NCI-H187 treated with DMSO at 0.1 percent for 48 hours (cell line): ENCODE data around the gene ZNF669.

Experiments
- DNase-seq: peaks from one replicate; lab custom pipeline; 2025; lab: John Stamatoyannopoulos, UW

The ZNF669 gene

GRCh38 chr1:247111259-247111699, 7.1 kb upstream of the ZNF669 start:
- no peak for DNase-seq

- DNase-seq: no peak
Observed at GRCh38 chr1:247110627-247111258, 6.6 kb upstream of the ZNF669 start.

- DNase-seq: no peak
Observed at GRCh38 chr1:247107694-247108093, 3.5 kb upstream of the ZNF669 start.

DNA sequence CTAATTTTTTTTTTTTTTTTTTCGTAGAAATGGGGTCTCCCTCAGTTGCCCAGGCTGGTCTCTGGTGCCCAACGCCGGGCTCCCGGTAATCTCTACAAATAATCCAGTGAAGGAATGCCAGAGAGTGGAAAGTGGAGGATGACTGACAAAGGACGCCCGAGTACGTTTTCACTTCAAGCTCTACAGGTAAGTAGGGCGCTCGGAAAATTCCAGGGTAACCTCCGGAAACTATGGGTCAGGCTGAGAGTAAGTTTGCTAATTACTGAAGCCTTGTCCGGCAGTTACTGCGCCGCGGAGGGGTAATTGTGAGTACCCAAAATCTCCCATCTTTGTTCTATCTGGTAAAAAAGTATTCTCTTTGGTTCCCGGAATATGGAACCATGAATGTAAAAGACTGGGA, 1.8 kb upstream of the ZNF669 start:
- no peak for DNase-seq

- DNase-seq: no peak
Observed at GRCh38 chr1:247104965-247105364, 809 bp upstream of the ZNF669 start.

- DNase-seq: no peak
Observed at GRCh38 chr1:247102381-247102780, 1.8 kb downstream of the ZNF669 start.

- no peak for DNase-seq
Observed at GRCh38 chr1:247100676-247101279, 3.4 kb downstream of the ZNF669 start.

DNA sequence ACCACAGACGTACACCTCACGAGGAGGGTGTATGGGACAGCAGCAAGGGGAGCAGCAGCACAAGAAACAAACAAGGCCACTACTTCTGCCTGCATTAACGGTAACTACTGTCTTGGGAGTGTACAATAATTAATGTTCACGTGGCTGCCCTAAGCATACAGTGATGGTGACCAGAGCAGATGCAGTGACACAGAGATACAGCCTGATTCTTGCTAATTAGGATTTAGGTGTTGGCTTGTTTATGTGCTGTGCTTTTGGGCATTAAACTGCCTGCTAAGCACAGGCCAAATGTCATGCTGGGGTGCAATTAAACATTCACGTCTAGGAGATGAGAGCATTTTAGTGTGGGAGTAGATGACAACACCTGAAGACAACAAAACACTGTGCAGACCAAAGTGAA, 7.2 kb downstream of the ZNF669 start:
- no peak for DNase-seq

GRCh38 chr1:247096544-247096943, 7.6 kb downstream of the ZNF669 start:
- no peak for DNase-seq

GRCh38 chr1:247096112-247096511, 8.0 kb downstream of the ZNF669 start:
- no peak for DNase-seq

GRCh38 chr1:247090455-247090854, 13.7 kb downstream of the ZNF669 start:
- no peak for DNase-seq

GRCh38 chr1:247089616-247090375, 14.4 kb downstream of the ZNF669 start:
- no peak for DNase-seq

GRCh38 chr1:247088967-247089366, 15.2 kb downstream of the ZNF669 start:
- DNase-seq: no peak

DNA sequence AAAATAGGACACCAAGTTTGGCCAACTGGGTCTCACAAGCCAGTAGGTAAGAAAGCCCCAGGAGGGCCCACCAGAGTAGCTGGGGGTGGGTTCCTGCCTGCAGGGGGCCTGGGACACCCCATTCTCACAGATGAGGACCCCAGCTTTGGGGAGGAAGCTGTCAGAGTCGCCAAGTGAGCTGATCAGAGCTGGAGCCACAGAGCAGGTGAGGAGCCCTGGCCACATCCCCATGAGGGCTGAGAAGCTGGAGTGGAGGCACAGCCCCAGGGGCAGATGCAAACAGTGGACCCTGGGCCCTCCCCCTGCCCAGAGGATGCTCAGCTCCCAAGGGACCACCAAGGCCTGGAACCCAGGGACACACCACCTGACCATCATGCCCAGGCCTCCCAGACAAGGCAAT, 16.9 kb downstream of the ZNF669 start:
- no peak for DNase-seq

DNA sequence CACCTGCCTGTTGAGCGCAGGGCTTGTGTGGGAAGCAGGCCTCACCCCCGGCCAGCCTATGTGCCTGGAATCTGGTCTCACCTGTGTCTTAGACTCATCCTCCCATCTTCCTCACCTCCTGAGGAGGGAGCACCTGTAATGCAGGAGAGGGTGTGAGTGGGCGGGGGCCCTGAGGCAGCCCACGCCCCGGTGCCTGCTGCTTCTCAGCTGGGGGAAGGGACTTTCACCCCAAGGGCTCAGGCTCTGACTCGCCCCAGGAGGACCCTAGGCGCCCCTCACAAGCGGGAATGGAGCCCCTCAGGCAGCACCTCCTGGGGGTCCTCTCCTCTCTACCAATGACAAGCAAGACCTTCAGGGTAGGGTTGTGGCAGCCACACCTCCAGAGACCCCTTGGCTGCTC, 18.8 kb downstream of the ZNF669 start:
- DNase-seq: no peak

DNA sequence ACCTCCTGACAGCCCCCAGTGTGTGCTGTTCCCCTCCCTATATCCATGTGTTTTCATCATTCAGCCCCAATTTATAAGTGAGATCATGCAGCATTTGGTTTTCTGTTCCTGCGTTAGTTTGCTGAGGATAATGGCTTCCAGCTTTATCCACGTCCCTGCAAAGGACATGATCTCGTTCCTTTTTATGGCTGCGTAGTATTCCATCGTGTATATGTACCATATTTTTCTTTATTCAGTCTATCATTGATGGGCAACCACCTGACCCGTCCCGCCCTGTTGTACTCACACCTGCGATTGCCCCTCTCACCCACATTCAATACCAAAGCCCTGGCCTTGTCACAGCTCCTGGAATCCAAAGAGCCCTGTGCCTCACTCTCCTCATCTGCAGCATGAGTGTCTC, 19.4 kb downstream of the ZNF669 start:
- no peak for DNase-seq

GRCh38 chr1:247079141-247079874, 24.8 kb downstream of the ZNF669 start:
- DNase-seq: no peak

DNA sequence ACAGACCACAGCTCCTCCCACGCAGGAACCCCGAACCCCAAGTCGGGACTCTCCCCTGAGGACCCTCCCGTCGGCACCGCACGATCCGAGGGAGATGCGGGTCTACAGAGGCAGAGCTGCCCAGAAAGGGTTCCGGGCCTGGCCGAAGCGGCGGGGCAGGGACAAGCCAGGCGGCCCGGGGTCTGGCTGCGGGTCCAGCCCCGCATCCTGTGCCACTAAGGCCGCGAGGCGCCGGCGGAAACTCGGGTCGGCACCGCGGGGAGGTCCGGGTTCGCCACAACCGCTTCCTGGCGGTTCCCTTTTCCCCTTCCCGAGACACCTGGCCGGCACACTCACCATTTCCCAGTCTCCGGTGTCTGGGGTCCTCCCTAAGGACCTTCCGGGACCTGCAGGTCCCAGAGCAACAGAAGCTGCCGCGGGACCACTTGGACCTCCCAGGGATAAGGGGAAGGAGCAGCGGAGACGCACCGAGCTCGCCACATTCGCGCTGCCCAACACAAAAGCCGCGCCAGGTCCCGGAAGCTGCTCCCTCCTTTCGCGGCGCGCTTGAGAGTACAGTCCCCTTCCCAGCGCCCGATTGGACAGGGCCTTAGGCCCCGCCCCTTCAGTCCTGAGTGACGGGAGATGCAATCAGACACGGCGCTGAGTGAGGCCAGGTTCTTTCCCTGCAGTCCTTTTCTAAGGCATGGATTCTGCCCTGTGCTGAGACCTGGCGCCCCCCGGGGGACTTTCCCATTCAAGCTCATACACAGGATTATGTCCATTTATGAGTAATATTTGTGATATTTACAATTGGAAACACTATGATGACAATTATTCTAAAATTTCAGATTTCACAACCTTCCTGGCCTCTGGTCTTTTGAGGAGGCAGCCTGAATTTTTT, 25.7 kb downstream of the ZNF669 start, which contains the start of gene ZNF670:
Gene ZNF670, minus strand, starts transcription at position 554 of the 883 bp plus-strand sequence. Its CDS starts 215 bp downstream, at position 339.
- DNase-seq: peak; percentile 5

GRCh38 chr1:247077876-247078257, 26.3 kb downstream of the ZNF669 start:
- no peak for DNase-seq

DNA sequence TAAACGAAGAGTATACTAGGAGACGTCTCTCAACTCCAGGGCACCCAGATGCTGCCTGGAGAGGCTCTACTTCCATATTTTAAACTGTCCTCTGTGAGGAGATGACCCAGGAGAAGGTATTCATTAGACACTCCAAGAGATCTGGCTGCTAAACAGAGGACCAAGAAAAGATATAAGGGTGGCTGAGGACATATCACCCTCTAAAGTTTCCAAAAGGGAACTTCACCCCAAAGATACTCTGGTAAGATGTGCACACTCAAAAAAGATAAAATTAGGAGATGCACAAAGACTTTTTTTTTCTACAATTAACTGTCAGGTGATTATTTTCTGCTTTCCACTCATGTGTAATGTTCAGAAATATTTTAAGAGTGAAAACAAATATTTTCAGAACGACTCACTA, 26.9 kb downstream of the ZNF669 start:
- DNase-seq: no peak

GRCh38 chr1:247070645-247071044, 33.5 kb downstream of the ZNF669 start:
- no peak for DNase-seq
